Stomach (tissue), 9 donors: ENCODE results near the gene DCST2. TPM values are rescaled to one million over a fixed set of nuclear protein-coding genes. Genes with fewer than 3 reads are reported as not detected.
"Not testable (repeated sequence)": the region's sequence is repeated elsewhere in the genome, so short reads cannot be mapped to it uniquely, and the experiment has no call there.

Experiments used
- DNase-seq, 2 donors: peaks; one replicate each; pipeline versions ENCODE4 v3.0.0 to v3.0.0-alpha.2; 2013 to 2019
- H3K27ac ChIP-seq, 5 donors: fragments of 200-600 bp in 4 of 5; sonication (generic) in 4 of 5; one replicate each; pipeline ENCODE4 v1.5.1; 2013 to 2019; ENCODE audit warnings: mild to moderate bottlenecking in 1 of 5, moderate library complexity in 1 of 5
- H3K27me3 ChIP-seq, 3 donors: fragments of 200-600 bp; sonication (generic); one replicate each; pipeline ENCODE4 v1.5.1; 2017 to 2019; ENCODE audit warnings: mixed run types in 1 of 3
- H3K36me3 ChIP-seq, 4 donors: fragments of 200-600 bp; sonication (generic); 1 replicate in 3 of 4; 2 replicates in 1 of 4; pipeline ENCODE4 v1.5.1; 2016 to 2019
- H3K4me1 ChIP-seq, 4 donors: fragments of 200-600 bp; sonication (generic); one replicate each; pipeline ENCODE4 v1.5.1; 2016 to 2019
- H3K4me3 ChIP-seq, 4 donors: fragments of 200-600 bp; sonication (generic) in 3 of 4; one replicate each; pipeline ENCODE4 v1.5.1; 2016 to 2019; ENCODE audit warnings: mild to moderate bottlenecking in 1 of 4
- H3K9me3 ChIP-seq, 4 donors: fragments of 200-600 bp; sonication (generic); one replicate each; pipeline ENCODE4 v1.5.1; 2016 to 2019
- CTCF ChIP-seq, 7 experiments: fragments of 450-650 bp in 4 of 7; fragments of 200-600 bp in 3 of 7; sonication (generic) in 3 of 7; IDR thresholded peaks; one replicate each; pipeline ENCODE4 v1.5.1; 2016 to 2019; ENCODE audit warnings: antibody characterized with exemption in 7 of 7, control low read depth in 2 of 7, mild to moderate bottlenecking in 1 of 7
- EP300 ChIP-seq: sonication (generic); formaldehyde crosslinking; IDR thresholded peaks from one replicate; pipeline ENCODE4 v1.6.1; 2017; ENCODE audit warnings: antibody characterized with exemption
- POLR2A ChIP-seq, 4 donors: fragments of 450-650 bp; IDR thresholded peaks; one replicate each; pipeline ENCODE4 v1.6.1; 2016; ENCODE audit warnings: antibody characterized with exemption in 4 of 4, control low read depth in 2 of 4, mild to moderate bottlenecking in 1 of 4, moderate library complexity in 1 of 4
- POLR2AphosphoS5 ChIP-seq, 3 donors: sonication (generic); formaldehyde crosslinking; IDR thresholded peaks; one replicate each; pipeline ENCODE4 v1.6.1; 2016; ENCODE audit warnings: antibody characterized with exemption in 3 of 3
- WGBS, 5 donors: extraction: QIAGEN DNeasy Blood & Tissue Kit in 3 of 5; methylation state at CpG; one replicate each; pipeline versions ENCODE4 v1.1.5 to v1.1.7; 2013 to 2018; 5-methylcytosine and 5-hydroxymethylcytosine counted together
- intact Hi-C: fragments of 100-400 bp; cut with DNase I; formaldehyde crosslinking; loops from one replicate; pipeline ENCODE4 v1.15.1; 2023; ENCODE audit warnings: low total_unique reads
- polyA plus RNA-seq, 3 donors: library from polyadenylated mRNA; stranded (reverse); fragments of 200-250 nt; gene quantifications; one replicate each; pipeline ENCODE4 v1.2.3, GENCODE V29; 2013
- total RNA-seq, 5 donors: library from RNA; depleted of rRNA; stranded (reverse); fragments of >200 nt; gene quantifications; one replicate each; pipeline versions ENCODE4 v1.1.0 to v1.2.3, GENCODE V29; 2014 to 2016
- donor health status: healthy with polysubstance abuse.
- donor health status: Bipolar disorder and iron deficiency.
- donor health status: healthy.

Gene DCST2
- total and polyA plus RNA-seq, 8 donors, result 1.6 to 158 (median 6.4) TPM; not detected in 4

DNA sequence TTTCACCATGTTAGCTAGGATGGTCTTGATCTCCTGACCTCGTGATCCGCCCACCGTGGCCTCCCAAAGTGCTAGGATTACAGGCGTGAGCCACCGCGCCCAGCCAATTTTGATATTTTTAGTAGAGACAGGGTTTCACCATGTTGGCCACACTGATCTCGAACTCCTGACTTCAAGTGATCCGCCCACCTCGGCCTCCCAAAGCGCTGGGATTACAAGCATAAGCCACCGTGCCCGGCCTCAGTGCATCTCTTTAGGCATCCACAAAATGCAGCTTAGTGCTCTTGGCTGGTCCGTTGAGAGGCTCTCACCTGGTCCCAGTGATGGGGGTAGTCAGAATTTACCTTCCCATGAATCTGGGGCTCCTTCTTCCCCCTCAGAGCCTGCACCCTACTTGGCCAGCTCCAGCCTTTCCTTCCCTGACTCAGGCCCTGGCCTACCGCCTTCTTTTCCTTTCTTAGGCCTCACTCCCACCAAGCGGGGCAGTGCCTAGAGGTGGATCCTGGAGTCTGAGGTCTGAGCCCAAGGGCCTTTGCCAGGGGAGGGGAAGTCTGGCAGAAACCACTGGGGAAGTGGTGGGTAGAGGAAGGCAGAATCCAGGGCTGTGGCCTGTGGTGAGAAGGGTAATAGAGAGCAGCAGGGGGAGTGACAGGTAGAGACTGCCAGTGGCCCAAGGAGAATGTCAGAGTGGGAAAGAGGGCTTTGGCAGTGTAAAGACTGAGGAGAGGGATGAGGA lies 36.4 kb downstream of the DCST2 start:
- intact Hi-C loops, result no loop called here
- no peaks in the 10 kb centered on the region for H3K9me3 ChIP-seq
- H3K36me3 ChIP-seq, result peaks cover 0 to 9% (median 8%) of the 10 kb centered on the region in 4 donors
- no peak overlapping the region for H3K27ac ChIP-seq
- no peak for DNase-seq
- TF ChIP-seq CTCF (IDR thresholded peaks at IDR 0.05) (no peak), POLR2AphosphoS5 (IDR thresholded peaks at IDR 0.05) (no peak), EP300 (no peak), POLR2A (IDR thresholded peaks at IDR 0.05) (no peak)
- no peaks in the 10 kb centered on the region for H3K27me3 ChIP-seq
- H3K4me1 ChIP-seq, result peaks cover 25 to 51% (median 33%) of the 10 kb centered on the region in 4 donors
- no peak overlapping the region for H3K4me3 ChIP-seq
- 79 to 88% (median 85%) methylated on average over 15 of the region's 15 CpGs for WGBS, 5 donors

DNA sequence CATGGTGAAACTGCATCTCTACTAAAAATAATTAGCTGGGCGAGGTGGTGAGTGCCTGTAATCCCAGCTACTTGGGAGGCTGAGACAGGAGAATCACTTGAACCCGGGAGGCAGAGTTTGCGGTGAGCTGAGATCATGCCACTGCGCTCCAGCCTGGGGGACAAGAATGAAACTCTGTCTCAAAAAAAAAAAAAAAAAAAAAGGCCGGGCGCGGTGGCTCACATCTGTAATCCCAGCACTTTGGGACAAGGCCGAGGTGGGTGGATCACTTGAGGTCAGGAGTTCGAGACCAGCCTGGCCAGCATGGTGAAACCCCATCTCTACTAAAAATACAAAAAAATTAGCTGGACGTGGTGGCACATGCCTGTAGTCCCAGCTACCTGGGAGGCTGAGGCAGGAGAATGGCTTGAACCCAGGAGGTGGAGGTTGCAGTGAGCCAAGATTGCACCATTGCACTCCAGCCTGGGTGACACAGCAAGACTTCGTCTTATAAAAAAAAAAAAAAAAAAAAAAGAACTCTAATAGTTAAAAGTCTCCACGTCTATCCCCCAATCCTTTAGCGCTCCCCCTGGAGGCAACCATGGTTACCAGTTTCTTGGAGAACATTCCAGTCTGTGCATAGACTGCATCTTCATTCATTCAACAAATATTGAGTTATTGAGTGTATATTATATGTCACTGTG lies 38.1 kb downstream of the DCST2 start:
- WGBS, 5 donors, result 53 to 66% (median 57%) methylated on average over 12 to 13 of the region's 13 CpGs
- H3K27ac ChIP-seq, H3K4me3 ChIP-seq, intact Hi-C loops, H3K9me3 ChIP-seq, H3K27me3 ChIP-seq: not testable (repeated sequence)
- peak; percentile 59 to 83 for DNase-seq
- H3K36me3 ChIP-seq, result peaks cover 0 to 25% (median 21%) of the 10 kb centered on the region in 4 donors
- peaks cover 25 to 51% (median 33%) of the 10 kb centered on the region in 4 donors for H3K4me1 ChIP-seq
- TF ChIP-seq CTCF (IDR thresholded peaks at IDR 0.05), result peak in 3 of 7 experiments; percentile 28 to 39 (median 30)
- TF ChIP-seq POLR2AphosphoS5 (IDR thresholded peaks at IDR 0.05), result peak in 1 of 3 donors; percentile 46

DNA sequence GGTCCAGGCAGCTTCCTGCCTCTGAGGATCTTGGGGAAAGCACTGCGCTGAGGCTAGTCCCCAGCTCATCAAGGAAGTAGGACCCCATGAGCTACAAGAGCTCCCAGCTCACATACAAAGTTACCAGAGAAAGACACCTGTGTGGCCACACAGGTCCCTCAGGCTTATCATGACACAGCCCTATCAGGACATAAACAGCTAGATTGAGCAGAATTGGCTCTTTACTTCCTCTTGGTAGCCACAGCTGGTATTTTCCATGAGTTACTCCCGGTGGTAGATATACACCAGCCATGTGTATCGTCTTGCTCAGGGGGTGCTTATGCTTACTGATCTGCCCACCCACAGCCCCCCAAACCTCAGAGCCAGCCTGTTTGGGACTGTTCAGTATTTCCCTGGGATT lies 39.0 kb downstream of the DCST2 start:
- intact Hi-C loops, result no loop called here
- H3K27ac ChIP-seq, result peak overlapping the region in 2 of 5 donors; percentile 15 to 23
- DNase-seq, result no peak
- no peak overlapping the region for H3K4me3 ChIP-seq
- H3K9me3 ChIP-seq, result no peaks in the 10 kb centered on the region
- H3K36me3 ChIP-seq, result peaks cover 0 to 33% (median 29%) of the 10 kb centered on the region in 4 donors
- H3K27me3 ChIP-seq, result no peaks in the 10 kb centered on the region
- 35 to 55% (median 44%) methylated on average over 2 to 3 of the region's 3 CpGs for WGBS, 5 donors
- H3K4me1 ChIP-seq, result peaks cover 17 to 42% (median 26%) of the 10 kb centered on the region in 4 donors
- TF ChIP-seq POLR2A (IDR thresholded peaks at IDR 0.05), result no peak
- TF ChIP-seq EP300, result no peak
- TF ChIP-seq POLR2AphosphoS5 (IDR thresholded peaks at IDR 0.05), result no peak
- TF ChIP-seq CTCF (IDR thresholded peaks at IDR 0.05), result no peak

GRCh38 chr1:154994269-154994587 lies 39.4 kb downstream of the DCST2 start:
- TF ChIP-seq CTCF (IDR thresholded peaks at IDR 0.05) (no peak), POLR2AphosphoS5 (IDR thresholded peaks at IDR 0.05) (no peak), EP300 (no peak), POLR2A (IDR thresholded peaks at IDR 0.05) (no peak)
- peak overlapping the region in 1 of 5 donors; percentile 15 for H3K27ac ChIP-seq
- DNase-seq, result no peak
- WGBS, 5 donors, result 29 to 62% (median 46%) methylated on average over 1 of the region's 1 CpG
- no peaks in the 10 kb centered on the region for H3K27me3 ChIP-seq
- H3K9me3 ChIP-seq, result no peaks in the 10 kb centered on the region
- no peak overlapping the region for H3K4me3 ChIP-seq
- intact Hi-C loops, result no loop called here
- H3K4me1 ChIP-seq, result peaks cover 13 to 41% (median 24%) of the 10 kb centered on the region in 4 donors
- H3K36me3 ChIP-seq, result peaks cover 2 to 37% (median 33%) of the 10 kb centered on the region in 4 donors
